Sigmoid colon (tissue), 4 donors: Measurements from ENCODE around the gene PPP6R3.

Experiments used
- CTCF ChIP-seq, 4 experiments: fragments of 450-650 bp in 3 of 4; fragments of 200-600 bp in 1 of 4; IDR thresholded peaks; one replicate each; pipeline ENCODE4 v1.5.1; 2016 to 2019; ENCODE audit warnings: antibody characterized with exemption in 4 of 4, mild to moderate bottlenecking in 3 of 4, moderate library complexity in 2 of 4
- POLR2A ChIP-seq, 2 donors: fragments of 450-650 bp; IDR thresholded peaks; one replicate each; pipeline ENCODE4 v1.6.1; 2016; ENCODE audit warnings: antibody characterized with exemption in 2 of 2, mild to moderate bottlenecking in 2 of 2, moderate library complexity in 2 of 2
- POLR2AphosphoS5 ChIP-seq, 4 donors: sonication (generic); formaldehyde crosslinking; IDR thresholded peaks; one replicate each; pipeline ENCODE4 v1.6.1; 2017; ENCODE audit warnings: antibody characterized with exemption in 4 of 4

- TF ChIP-seq POLR2A (IDR thresholded peaks at IDR 0.05) (no peak), CTCF (IDR thresholded peaks at IDR 0.05) (no peak), POLR2AphosphoS5 (IDR thresholded peaks at IDR 0.05) (no peak)
These were observed 61.6 kb downstream of the PPP6R3 start for GRCh38 chr11:68521969-68522652.
